HCT116 (cell line): ENCODE measurements around the gene SLX9. TPM values are rescaled to one million over a fixed set of nuclear protein-coding genes. Genes with fewer than 3 reads are reported as not detected.

ENCODE experiments used
- ATAC-seq: fragments of 200-7000 bp; cut with Tn5 transposase; 2 replicates; pipeline ENCODE4 v1.9.1; 2020; ENCODE audit warnings: mild to moderate bottlenecking, moderate library complexity
- BruUV-seq: library from RNA; stranded (reverse); fragments of 400-500 nt; replicated peaks from 2 replicates; lab custom pipeline; 2021; lab: Mats Ljungman, UMichigan
- CTCF ChIA-PET: fragments of 300-600 bp; sonication (Branson Sonifier 250); formaldehyde crosslinking; loops from one replicate; lab custom pipeline; 2021; ENCODE audit warnings: antibody characterized with exemption; lab: Charles Lee
- POLR2A ChIA-PET: fragments of 300-600, 350-600 bp; sonication (Branson Sonifier 250); formaldehyde crosslinking; loops from one replicate; lab custom pipeline; 2021; ENCODE audit warnings: antibody characterized with exemption; lab: Charles Lee
- RAD21 ChIA-PET, 2 experiments: fragments of 300-600 bp; sonication (Branson Sonifier 250); formaldehyde crosslinking; loops; one replicate each; lab custom pipeline; 2023; ENCODE audit warnings: low total read pairs in 2 of 2; ENCODE audit not compliant: uncharacterized antibody in 2 of 2, unreplicated experiment in 2 of 2, low non-redundant PET in 1 of 2; lab: Charles Lee
- DNase-seq: peaks from one replicate; pipeline ENCODE4 v3.0.0-alpha.2; 2010; ENCODE audit warnings: low read depth, low spot score
- H2AFZ ChIP-seq: fragments of 200-600 bp; shearing (Covaris generic), sonication (generic); 2 replicates; pipeline ENCODE4 v1.6.1; 2017; ENCODE audit warnings: low read depth, mixed run types, mixed read lengths, antibody characterized with exemption, low read length; ENCODE audit not compliant: poor library complexity, severe bottlenecking
- H3K27ac ChIP-seq: 2 replicates; pipeline ENCODE4 v1.5.1; 2012; ENCODE audit warnings: low read depth, low read length
- H3K27me3 ChIP-seq: fragments of 200-600 bp; sonication (generic); 2 replicates; pipeline ENCODE4 v1.6.1; 2016; ENCODE audit warnings: mixed run types, low read length, mixed read lengths; ENCODE audit not compliant: insufficient read depth
- H3K36me3 ChIP-seq, 2 experiments: fragments of 200-500 bp in 1 of 2; fragments of 200-600 bp in 1 of 2; sonication (Bioruptor generic) in 1 of 2; sonication (generic) in 1 of 2; 2 replicates each; pipeline versions ENCODE4 v1.5.1 to v1.6.1; 2014 to 2016; ENCODE audit warnings: low read length in 2 of 2, inconsistent platforms in 1 of 2, mixed read lengths in 1 of 2, mixed run types in 1 of 2; ENCODE audit not compliant: insufficient read depth in 2 of 2, control insufficient read depth in 1 of 2
- H3K4me1 ChIP-seq, 2 experiments: fragments of 200-600 bp in 1 of 2; sonication (generic) in 1 of 2; 2 replicates each; pipeline versions ENCODE4 v1.5.1 to v1.6.1; 2012 to 2017; ENCODE audit warnings: low read length in 2 of 2, inconsistent platforms in 1 of 2, mild to moderate bottlenecking in 1 of 2, mixed read lengths in 1 of 2, mixed run types in 1 of 2, moderate library complexity in 1 of 2; ENCODE audit not compliant: insufficient read depth in 2 of 2, control insufficient read depth in 1 of 2
- H3K4me2 ChIP-seq: fragments of 200-600 bp; sonication (generic); 2 replicates; pipeline ENCODE4 v1.6.1; 2017; ENCODE audit warnings: mixed run types, low read length, mixed read lengths
- H3K4me3 ChIP-seq, 2 experiments: fragments of 200-600 bp in 1 of 2; sonication (generic) in 1 of 2; replicated peaks in 1 of 2; 2 replicates each; pipeline ENCODE4 v1.5.1; 2011 to 2016; ENCODE audit warnings: low read length in 2 of 2, control low read depth in 1 of 2, low read depth in 1 of 2, mild to moderate bottlenecking in 1 of 2, mixed read lengths in 1 of 2, mixed run types in 1 of 2
- H3K79me2 ChIP-seq: fragments of 200-600 bp; sonication (generic); 2 replicates; pipeline ENCODE4 v1.6.1; 2017; ENCODE audit warnings: mild to moderate bottlenecking, mixed run types, low read length, moderate library complexity, mixed read lengths; ENCODE audit not compliant: insufficient read depth
- H3K9ac ChIP-seq: fragments of 200-600 bp; sonication (generic); 2 replicates; pipeline ENCODE4 v1.6.1; 2016; ENCODE audit warnings: low read length, mixed read lengths
- H3K9me2 ChIP-seq: fragments of 200-600 bp; sonication (generic), shearing (Covaris generic); 2 replicates; pipeline ENCODE4 v1.6.1; 2017; ENCODE audit warnings: mixed run types, mild to moderate bottlenecking, moderate library complexity; ENCODE audit not compliant: insufficient read depth
- H3K9me3 ChIP-seq, 2 experiments: fragments of 200-500 bp in 1 of 2; fragments of 200-600 bp in 1 of 2; sonication (Bioruptor generic) in 1 of 2; sonication (generic) in 1 of 2; 2 replicates each; pipeline ENCODE4 v1.6.1; 2014 to 2017; ENCODE audit warnings: low read length in 2 of 2, mixed read lengths in 2 of 2, inconsistent platforms in 1 of 2, low read depth in 1 of 2, mild to moderate bottlenecking in 1 of 2, mixed run types in 1 of 2, moderate library complexity in 1 of 2; ENCODE audit not compliant: control insufficient read depth in 1 of 2, insufficient read depth in 1 of 2
- H4K20me1 ChIP-seq: fragments of 200-600 bp; sonication (generic), shearing (Covaris generic); 2 replicates; pipeline ENCODE4 v1.6.1; 2017; ENCODE audit warnings: mixed run types, mild to moderate bottlenecking, moderate library complexity; ENCODE audit not compliant: insufficient read depth
- ATF3 ChIP-seq: IDR thresholded peaks from 2 replicates; pipeline ENCODE4 v1.6.1; 2012
- CBX3 ChIP-seq: IDR thresholded peaks from 2 replicates; pipeline ENCODE4 v1.6.1; 2012; ENCODE audit warnings: low read depth
- CEBPB ChIP-seq: IDR thresholded peaks from 2 replicates; pipeline ENCODE4 v1.6.1; 2012; ENCODE audit warnings: low read depth
- CTCF ChIP-seq, 3 experiments: fragments of 200-600 bp in 1 of 3; sonication (generic) in 1 of 3; IDR thresholded peaks in 2 of 3; conservative IDR thresholded peaks in 1 of 3; 2 replicates each; pipeline ENCODE4 v1.5.1; 2012 to 2017; ENCODE audit warnings: low read depth in 2 of 3, low read length in 2 of 3, antibody characterized with exemption in 1 of 3, borderline replicate concordance in 1 of 3, control low read depth in 1 of 3, mild to moderate bottlenecking in 1 of 3, mixed read lengths in 1 of 3, mixed run types in 1 of 3, moderate library complexity in 1 of 3; ENCODE audit not compliant: insufficient read depth in 1 of 3
- EZH2 ChIP-seq: fragments of 200-600 bp; sonication (generic); IDR thresholded peaks from 2 replicates; pipeline ENCODE4 v1.6.1; 2017; ENCODE audit warnings: antibody characterized with exemption, mixed run types
- EZH2phosphoT487 ChIP-seq: fragments of 200-600 bp; IDR thresholded peaks from 2 replicates; pipeline ENCODE4 v1.6.1; 2018; ENCODE audit warnings: antibody characterized with exemption, borderline replicate concordance
- FOSL1 ChIP-seq: IDR thresholded peaks from 2 replicates; pipeline ENCODE4 v1.6.1; 2012; ENCODE audit warnings: low read depth
- JUND ChIP-seq: IDR thresholded peaks from 2 replicates; pipeline ENCODE4 v1.6.1; 2012
- MAX ChIP-seq: IDR thresholded peaks from 2 replicates; pipeline ENCODE4 v1.6.1; 2012
- POLR2A ChIP-seq: IDR thresholded peaks from 2 replicates; pipeline ENCODE4 v1.7.0; 2011; ENCODE audit warnings: borderline replicate concordance; ENCODE audit not compliant: insufficient read depth, insufficient read length; ENCODE audit errors: extremely low read depth
- POLR2AphosphoS5 ChIP-seq: IDR thresholded peaks from 2 replicates; pipeline ENCODE4 v1.6.1; 2011; ENCODE audit warnings: mild to moderate bottlenecking, low read depth, low read length, moderate library complexity
- RAD21 ChIP-seq: IDR thresholded peaks from 2 replicates; pipeline ENCODE4 v1.6.1; 2012; ENCODE audit warnings: low read depth, mild to moderate bottlenecking
- REST ChIP-seq: IDR thresholded peaks from 2 replicates; pipeline ENCODE4 v1.6.1; 2012; ENCODE audit warnings: low read depth
- SIN3A ChIP-seq: IDR thresholded peaks from 2 replicates; pipeline ENCODE4 v1.6.1; 2012; ENCODE audit warnings: low read depth
- SRF ChIP-seq: IDR thresholded peaks from 2 replicates; pipeline ENCODE4 v1.6.1; 2012; ENCODE audit warnings: low read depth
- TCF7L2 ChIP-seq: IDR thresholded peaks from 2 replicates; pipeline ENCODE4 v1.7.0; 2011; ENCODE audit warnings: borderline replicate concordance, inconsistent platforms; ENCODE audit not compliant: insufficient read depth, insufficient read length; ENCODE audit errors: extremely low read depth
- YY1 ChIP-seq: IDR thresholded peaks from 2 replicates; pipeline ENCODE4 v1.6.1; 2011; ENCODE audit warnings: low read length, low read depth, moderate library complexity, mild to moderate bottlenecking; ENCODE audit not compliant: insufficient replicate concordance; ENCODE audit errors: extremely low read depth
- ZFX ChIP-seq: fragments of 450-650 bp; IDR thresholded peaks from 2 replicates; pipeline ENCODE4 v1.6.1; 2017
- ZNF274 ChIP-seq: fragments of 200-500 bp; sonication (Bioruptor generic); IDR thresholded peaks from 2 replicates; pipeline ENCODE4 v1.6.1; 2014; ENCODE audit warnings: mild to moderate bottlenecking, low read depth, low read length, inconsistent platforms
- intact Hi-C: fragments of 100-400 bp; cut with micrococcal nuclease; formaldehyde crosslinking; loops from 2 replicates; pipeline ENCODE4 v1.10.0; 2022
- total RNA-seq: library from RNA; stranded (reverse); gene quantifications from one replicate; pipeline ENCODE4 v1.2.1, GENCODE V29; 2021; ENCODE audit not compliant: unreplicated experiment

Gene SLX9
- total RNA-seq, 1 experiment from 2014 or later, result 61.9 TPM

- H3K27me3 ChIP-seq, result no peaks in the 10 kb centered on the region
- CTCF ChIA-PET, result no interaction called here
- no peak for ATAC-seq
- no TSS peak for BruUV-seq
- H3K36me3 ChIP-seq, result no peaks in the 10 kb centered on the region
- RAD21 ChIA-PET, result no interaction called here
- POLR2A ChIA-PET, result no interaction called here
- no peaks in the 10 kb centered on the region for H3K4me1 ChIP-seq
- DNase-seq, result no peak
- no peak overlapping the region for H3K4me3 ChIP-seq
- H3K9me2 ChIP-seq, result no peaks in the 10 kb centered on the region
- intact Hi-C loops, result no loop called here
- no peaks in the 10 kb centered on the region for H3K79me2 ChIP-seq
- no peak overlapping the region for H3K9ac ChIP-seq
- H3K9me3 ChIP-seq, result no peaks in the 10 kb centered on the region
- no peak overlapping the region for H2AFZ ChIP-seq
- H3K4me2 ChIP-seq, result no peak overlapping the region
- TF ChIP-seq CEBPB (no peak), FOSL1 (no peak), REST (no peak), EZH2 (no peak), MAX (no peak), EZH2phosphoT487 (no peak), TCF7L2 (no peak), YY1 (no peak), POLR2A (no peak), ATF3 (no peak), JUND (no peak), CTCF (IDR thresholded peaks at IDR 0.05 in 2 of 3, conservative IDR thresholded peaks at IDR 0.05 in 1 of 3; ENCODE audit: borderline replicate concordance in 1 of 3, insufficient read depth in 1 of 3, low read depth in 2 of 3, low read length in 2 of 3) (no peak), POLR2AphosphoS5 (no peak), SRF (no peak), CBX3 (no peak), ZFX (no peak), ZNF274 (no peak), SIN3A (no peak), RAD21 (no peak)
- H4K20me1 ChIP-seq, result no peaks in the 10 kb centered on the region
- H3K27ac ChIP-seq, result no peak overlapping the region
Measured at GRCh38 chr21:44989537-44989886, 49.7 kb downstream of the SLX9 start.
